Midbrain (tissue), 1 donor: ENCODE results near the gene DYNC1I1.

Experiments used
- DNase-seq: peaks from one replicate; lab custom pipeline; 2025; lab: John Stamatoyannopoulos, UW

DYNC1I1 gene

DNA sequence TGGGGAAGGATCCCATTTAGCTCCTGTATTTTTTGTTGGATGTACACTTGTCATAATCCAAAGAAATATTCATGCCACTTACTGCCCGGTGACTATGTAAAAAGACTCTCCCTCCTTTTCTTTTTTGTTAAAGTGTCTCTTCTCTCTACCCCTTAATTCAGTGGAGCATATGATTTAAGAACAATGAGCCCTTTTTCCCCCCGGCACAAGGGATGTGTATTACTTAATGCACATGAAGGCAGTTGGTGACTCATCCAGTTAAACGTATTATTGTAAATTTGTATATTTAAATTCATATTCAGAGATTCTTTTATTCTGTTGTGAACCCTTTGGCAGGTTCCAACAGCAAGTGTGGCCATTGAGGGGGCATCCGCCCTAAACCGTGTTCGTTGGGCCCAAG lies 307.7 kb downstream of the DYNC1I1 start:
- DNase-seq, result no peak

DNA sequence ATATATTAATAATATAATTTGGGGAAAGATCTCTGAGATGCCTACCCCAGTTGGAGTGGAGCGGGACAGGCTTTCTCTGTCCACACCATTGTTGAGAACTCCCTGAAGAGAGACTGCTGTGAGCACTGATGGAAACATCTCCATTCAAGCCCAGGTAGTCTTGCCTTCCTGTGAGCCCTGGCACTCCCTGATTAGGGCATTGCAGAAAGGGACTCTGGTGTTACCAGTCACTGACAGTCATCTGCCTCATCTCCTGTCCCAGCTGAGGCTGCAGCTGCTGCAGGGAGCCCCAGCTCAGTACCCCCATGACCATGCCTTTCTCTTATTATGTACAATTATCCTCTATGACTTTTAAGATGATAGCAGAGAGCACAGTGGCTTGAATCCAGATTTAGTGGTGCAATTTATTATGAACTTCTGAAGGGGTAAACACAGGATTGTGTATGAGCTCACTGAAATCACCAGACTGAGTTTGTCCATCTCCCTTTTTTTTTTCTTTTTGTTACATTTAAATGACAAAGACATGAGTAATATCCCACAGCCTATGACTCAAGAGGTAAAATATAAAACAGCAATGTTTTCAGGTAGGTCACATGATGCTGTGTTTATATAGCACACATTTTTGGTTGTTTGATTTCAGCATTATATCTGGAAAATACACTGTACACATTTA lies 312.7 kb downstream of the DYNC1I1 start:
- DNase-seq, result no peak

DNA sequence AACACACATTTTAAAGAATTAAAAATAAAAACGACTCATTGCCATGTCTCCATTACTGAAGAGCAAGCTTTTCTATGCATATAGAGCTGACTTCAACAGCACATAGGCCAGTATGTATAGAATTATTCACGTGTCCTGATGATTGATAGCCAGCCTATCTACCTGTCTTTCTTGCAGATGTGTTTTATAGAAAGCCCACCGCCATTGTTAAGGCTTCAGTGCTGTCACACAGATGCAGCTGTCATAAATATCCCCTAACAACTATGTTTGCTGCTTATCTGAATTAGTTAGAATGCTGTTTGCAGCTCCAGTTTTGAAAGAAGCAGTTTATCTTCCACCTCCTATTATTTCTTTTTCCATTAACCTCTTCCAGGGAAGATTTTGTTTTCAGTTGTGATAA lies 313.6 kb downstream of the DYNC1I1 start:
- no peak for DNase-seq

DNA sequence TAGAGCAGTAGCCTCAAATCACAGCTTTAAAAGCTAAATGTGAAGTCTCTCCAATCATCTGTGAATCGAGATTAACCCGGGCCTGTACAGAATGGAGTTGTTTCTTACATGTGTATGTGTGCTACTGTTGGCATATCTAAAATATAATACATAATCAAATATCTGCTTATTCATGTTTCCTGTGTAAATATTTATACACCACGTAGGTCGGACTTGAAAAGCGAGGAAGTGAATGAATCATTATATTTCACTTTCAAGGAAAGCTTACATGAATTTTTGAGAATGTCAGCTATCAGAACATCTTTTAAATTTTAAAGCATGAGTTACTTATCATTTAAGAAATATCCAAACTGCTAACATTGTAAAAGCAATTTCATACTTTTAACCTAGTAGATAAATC lies 316.2 kb downstream of the DYNC1I1 start:
- no peak for DNase-seq

DNA sequence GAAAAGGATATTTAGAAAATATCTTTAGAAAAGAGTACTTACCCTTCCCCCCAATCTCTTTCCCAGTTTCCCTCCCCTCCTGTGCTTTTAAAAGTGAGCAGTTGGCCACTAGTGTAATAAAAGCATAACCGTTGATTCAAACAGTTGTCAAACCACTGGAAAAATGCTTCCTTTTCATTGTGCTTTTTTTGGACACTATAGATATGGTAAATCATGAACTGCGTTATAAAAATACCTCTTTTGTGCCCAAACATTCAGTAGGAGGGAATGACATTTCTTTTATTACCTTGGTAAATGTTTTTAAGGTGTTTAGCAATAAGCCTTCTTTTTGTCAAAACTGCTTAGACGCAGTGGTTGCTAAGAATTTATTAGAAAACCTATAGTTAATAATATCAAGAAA lies 317.2 kb downstream of the DYNC1I1 start:
- no peak for DNase-seq

DNA sequence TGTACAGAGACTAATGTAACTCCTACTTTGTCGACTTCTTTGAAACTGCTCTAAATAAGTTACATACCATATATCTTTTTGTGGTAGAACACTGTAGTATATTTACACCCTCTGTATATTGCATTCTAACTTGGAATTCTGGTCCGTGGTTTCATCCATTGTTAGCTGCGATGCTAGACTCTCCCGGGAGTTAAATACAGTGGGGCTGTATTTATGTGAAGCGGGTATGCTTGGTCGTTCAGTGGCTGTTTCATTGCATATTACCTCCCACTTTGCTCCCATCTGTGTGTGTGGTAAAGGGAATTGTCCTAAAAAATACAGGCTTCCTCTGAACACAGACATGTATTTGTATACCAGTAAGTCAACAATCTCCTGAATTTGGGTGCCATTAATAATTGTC lies 318.4 kb downstream of the DYNC1I1 start:
- DNase-seq, result no peak

DNA sequence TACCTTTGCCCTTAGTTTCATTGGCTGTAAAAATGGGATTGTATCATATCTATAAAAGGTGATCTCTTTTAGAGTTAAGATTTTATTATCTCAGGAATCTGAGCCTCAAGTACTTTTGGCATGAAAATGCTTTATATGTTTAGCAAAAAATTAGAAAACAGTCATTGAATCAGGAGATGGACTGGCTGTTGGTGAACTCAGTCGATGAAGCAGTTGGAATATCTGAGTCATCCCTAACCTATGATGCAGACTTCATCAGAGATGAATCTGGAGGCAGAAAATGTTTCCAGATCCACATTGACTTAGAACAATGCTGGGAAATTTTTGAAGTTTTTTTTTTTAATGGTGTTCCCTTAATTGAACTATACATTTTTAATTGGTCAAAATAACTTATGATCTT lies 321.1 kb downstream of the DYNC1I1 start:
- no peak for DNase-seq

DNA sequence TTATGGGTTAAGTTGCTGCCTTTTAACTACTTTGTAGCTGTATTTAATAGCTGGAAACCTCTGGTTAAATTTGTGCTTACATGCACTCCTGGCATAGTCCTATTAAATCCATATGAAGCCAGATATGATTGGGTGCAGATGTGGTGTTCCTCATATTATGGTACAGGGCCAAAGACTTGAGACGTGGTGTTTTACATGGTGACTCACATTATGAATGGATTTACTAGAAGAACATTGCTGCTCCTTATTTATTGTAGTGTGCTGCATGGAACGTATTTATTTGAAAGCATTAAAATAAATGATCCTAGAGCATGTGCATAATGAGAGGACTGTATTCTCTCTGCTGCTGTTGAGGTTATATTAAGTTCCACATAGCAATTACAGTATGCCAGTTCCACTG lies 325.5 kb downstream of the DYNC1I1 start:
- no peak for DNase-seq

DNA sequence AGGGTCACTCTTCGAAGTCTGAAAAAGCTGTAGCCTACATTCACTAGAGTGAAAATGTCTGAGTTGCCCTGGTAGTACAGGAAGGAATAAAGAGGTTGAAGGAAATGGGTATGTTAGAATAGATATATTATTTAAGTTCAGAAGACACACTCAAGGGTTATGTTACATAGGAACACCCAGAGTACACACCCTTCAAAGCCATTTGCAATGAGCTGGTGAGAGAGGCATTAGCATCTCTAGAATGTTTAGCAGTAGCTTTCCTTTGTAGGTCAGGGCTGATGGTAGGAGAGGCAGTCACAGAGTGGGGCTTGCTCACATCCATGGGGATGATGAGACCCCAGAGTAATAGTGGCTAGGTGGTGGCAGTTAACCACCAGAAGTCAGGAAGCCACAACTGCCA lies 328.4 kb downstream of the DYNC1I1 start:
- DNase-seq, result no peak

DNA sequence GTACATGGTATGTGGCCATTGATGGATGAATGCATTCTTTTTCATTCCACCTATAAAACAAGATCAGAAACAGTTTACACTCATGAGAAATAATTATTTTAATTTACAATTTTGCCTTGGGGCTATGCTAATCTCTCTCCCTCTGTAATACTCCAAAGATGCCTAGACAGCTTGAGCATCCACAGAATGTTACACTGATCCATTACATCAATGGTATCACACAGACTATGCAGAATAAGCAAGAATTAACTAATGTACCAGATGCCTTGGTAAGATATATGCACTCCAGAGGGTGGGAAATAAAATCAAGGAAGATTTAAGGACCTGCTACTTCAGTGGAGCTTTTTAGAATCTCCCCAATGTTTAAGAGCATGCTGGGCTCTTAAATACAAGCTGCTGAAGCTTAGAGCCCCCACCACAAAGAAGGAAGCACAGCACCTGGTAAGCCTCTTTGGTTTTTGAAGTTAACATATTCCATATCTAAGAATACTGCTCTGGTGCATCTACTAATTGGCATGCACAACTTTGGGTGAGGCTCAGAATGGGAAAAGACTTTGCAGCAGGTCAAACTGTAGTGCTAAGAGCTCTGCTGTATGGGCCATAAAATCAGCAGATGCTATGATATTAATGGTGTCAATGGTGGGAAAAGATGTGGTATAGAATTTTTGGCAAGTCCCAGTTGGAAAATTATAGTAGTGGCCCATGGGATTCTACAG lies 329.9 kb downstream of the DYNC1I1 start:
- DNase-seq, result no peak

DNA sequence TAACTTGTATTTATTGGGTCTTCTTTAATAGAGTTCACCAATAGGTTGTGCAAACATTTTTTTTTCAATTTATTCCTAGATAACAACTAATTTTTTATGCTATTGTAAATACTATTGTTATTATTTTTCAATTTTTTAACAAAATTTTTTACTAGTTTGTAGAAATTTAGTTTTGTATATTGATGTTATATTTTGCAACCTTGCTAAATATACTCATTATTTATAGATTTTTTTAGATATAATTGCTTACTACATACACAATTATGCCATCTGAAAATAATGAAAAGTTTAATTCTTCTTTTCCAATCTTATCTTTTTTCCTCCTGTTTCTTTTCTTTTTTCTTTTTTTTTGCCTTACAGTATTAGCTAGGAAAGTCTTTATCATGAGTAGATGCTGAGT lies 332.6 kb downstream of the DYNC1I1 start:
- DNase-seq, result no peak

DNA sequence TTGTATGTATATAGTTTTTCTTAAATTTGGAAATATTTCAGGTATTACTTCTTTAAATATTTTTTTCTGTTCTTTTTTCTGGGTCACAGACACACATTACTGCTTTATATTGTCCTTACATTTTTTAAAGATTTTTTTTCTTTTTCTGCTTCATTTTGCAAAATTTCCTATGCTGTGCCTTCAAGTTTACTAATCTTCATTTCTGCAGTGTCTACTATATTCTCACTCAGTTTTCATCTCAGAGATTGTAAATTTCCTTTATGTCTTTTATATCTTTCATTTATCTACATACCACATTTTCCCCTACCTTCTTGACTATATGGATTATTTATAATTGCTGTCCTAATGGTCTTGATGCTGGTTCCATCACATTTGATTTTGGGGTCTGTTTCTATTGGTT lies 339.1 kb downstream of the DYNC1I1 start:
- no peak for DNase-seq

DNA sequence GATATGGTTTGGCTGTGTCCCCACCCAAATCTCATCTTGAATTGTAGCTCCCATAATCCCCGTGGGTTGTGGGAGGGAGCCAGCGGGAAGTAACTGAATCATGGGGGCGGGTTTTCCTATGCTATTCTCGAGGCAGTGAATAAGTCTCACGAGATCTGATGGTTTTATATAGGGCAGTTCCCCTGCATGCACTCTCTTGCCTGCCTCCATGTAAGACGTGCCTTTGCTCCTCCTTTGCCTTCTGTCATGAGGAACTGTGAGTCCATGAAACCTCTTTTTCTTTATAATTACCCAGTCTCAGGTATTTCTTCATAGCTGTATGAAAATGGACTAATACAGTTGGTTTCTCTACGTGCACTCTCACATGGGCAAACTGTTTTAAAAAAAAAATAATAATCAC lies 341.8 kb downstream of the DYNC1I1 start:
- no peak for DNase-seq

DNA sequence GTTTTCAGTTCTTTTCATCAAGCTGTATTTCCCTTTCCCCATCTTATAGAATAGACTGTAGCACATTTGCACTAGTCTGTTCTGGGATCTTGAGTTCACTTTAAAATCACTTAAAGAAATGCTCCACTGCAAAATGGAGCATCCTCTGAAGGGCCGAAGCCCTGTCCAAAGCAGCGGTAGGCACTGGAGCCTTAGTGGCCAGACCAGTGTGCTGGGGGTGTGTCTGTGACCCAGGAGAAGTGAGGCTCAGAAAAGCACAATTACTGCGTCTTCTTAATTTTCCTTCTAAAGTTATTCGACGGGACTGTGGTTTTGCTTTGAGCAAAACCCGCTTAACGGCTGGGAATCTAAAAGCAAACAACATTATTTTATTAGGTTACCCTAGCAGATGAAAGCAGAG lies 343.8 kb downstream of the DYNC1I1 start:
- no peak for DNase-seq

DNA sequence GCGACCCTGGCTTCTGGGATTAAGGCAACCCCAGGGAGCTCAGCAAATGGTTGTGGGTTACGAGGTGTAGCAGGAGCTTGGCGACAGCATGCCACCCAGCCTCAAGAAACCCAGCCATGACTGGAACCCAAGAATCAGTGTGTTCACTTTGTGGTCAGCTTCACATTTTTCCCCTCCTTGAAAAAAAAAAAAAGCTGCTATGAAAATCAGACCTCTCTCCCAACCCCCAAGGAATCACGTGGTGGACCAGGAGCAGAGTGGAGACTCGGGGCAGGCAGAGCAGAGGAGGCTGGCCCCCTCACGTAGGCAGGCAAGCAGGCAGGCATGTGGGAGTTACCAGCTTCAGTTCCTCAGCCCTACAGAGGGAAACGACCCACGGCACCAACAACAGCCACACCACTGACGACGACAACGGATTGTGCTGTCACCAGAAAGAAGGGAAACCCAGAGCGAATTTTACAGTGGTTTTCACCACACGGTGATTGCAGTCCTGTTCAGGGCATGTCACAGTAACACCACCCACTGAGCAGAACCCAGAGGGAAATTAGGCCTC lies 346.2 kb downstream of the DYNC1I1 start:
- no peak for DNase-seq

DNA sequence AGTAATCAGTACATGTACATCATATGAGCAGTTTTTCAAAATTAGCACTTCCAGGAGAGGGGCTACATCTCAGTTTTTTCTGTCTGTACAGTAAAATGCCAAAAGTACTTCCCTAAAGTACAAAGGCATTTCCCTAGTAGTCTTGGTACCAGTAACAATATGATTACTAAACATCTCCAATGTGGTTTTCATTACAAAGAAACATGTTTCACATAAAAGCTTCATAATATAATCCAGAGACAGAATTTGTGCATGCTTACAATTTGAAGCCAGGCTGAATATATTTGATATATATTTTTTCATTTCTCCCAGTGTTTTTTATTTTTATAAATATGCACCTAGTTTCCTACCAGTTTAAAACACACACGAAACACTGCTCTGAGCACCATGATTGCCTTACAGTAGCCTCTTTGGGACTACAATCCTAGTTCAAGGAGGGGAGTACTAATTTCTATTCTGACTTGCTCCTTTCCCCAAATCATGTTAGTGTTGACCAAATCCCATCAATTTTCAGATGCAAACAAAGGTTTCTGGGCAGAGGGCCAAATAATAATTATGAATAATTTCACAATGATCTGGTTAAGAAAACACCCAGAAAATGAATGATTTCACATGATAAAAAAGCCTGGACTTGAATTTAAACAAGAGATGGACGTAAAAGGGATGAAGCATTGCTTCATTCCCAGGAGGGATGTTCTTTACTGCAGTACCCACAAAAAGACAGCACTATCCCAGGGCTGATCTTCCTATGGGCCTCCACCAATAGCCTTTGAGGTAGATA lies 348.3 kb downstream of the DYNC1I1 start:
- DNase-seq, result no peak

DNA sequence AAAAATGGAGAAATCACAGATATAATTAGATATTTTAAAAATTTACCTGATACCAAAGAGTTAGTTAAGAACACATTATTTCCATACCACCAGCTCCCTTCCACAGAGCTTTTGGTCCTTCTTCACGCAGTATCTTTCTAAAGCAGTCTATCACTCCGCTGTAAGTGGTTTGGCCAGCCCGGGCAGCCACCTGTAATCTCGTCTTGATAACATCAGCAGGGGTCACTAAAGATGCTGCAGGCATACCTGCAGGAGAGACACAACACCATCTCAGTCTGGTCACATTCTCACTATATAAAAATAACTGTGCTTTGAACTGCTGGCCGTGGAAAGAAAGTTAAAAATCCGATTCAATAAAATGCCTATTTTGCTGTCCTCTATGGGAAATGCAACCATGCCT lies 349.4 kb downstream of the DYNC1I1 start:
- DNase-seq, result no peak

DNA sequence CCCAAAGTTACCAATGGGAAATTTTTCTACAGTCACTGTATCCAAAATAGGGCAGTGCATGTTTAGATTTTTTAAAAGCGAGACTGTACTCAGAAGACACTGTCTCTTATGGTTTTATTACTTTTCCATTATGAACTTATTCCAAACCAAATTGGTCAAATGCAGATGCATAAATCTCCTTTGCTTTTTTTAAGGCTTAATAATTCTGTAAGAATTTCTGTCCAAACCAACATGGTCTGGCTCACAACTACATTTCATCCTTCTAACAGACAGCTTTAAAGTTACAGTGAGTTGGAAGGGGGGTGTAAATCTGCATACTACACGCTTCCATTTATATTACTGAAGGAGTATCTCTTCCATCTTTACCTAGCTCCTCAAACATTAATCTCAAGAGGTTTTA lies 350.4 kb downstream of the DYNC1I1 start:
- DNase-seq, result no peak

DNA sequence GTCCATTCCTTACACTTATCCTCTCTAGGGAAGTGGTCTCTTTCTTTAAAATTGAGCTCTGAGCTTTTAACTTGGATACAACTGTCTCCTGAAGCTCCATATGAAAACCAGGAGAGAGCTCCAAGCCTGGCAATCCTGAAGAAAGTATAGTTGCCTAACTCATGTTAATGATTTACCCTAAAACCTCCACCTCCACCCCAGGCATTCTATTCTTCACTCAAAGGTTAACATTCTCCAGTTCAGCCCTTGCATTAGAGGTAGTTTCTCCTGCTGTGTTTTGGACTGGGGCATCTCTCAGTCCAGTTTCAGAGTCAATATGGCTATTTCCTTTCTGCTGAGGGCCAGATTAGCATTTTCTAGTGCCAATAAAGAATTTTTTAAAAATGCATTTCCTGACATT lies 354.0 kb downstream of the DYNC1I1 start:
- no peak for DNase-seq

DNA sequence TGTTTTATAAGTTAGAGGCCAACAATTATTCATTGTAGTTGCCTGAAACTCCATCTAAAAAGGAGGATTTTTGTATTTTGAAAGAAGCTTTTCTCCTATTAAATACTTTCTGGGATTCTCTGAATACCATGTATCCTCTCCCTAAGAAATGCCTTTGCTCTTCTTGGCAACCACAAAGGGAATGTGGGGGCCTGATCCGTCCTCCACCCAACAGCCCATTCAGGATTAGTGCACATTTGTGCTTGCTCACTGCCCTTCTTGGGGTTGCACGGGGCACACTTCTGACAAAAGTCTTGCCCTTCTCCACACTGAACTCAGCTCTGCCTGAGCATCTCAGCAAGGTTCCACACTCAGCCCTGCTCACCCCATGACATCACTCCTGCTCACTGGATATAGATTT lies 355.4 kb downstream of the DYNC1I1 start:
- no peak for DNase-seq

DNA sequence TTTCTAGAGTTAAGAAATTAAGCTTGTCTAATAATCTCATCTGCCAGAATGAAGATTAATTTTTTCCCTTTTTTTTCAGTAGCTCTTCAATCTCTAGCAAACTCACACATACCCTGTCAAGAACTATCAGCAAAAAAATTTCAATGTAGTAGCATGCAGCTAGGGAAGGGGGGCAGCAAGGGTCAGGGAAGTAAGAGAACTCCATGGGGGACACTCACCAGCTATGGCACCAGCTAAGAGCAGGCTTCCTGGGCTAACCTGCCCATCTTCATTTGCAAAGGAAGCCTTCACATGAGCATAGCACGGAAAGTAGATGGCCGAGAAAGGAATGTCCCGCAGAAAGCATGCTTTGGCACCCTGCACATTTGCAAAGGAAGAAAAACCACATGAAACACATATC lies 359.2 kb downstream of the DYNC1I1 start:
- no peak for DNase-seq

DNA sequence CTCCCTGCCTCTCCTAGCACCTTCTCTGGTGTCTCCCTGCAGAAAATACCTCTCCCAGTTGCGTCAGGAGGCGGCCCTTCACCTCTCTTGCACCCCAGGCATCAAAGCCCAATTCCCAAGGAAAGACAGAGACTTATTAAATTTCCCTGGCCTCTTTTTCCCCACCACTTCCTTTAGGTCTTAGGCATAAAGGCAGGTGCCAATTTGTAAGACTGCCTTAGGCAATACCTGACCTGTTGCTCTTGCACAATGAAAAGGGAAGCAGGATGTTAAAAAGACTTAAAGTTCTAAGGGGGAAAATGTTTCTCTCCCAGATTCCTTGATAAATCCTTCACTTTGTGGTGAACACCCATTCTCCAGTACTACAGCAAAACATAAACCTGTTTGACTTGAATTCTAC lies 362.9 kb downstream of the DYNC1I1 start:
- no peak for DNase-seq
